ENCODE data around the gene MST1.
A peak's percentile ranks its signal among the peaks of the same experiment; 100 is the strongest.

Gene MST1

GRCh38 chr3:49717959-49718857 is 28.9 kb upstream of the MST1 start:
- no peak for DNase-seq

- no peak for DNase-seq
Observed at GRCh38 chr3:49717211-49717958, 28.1 kb upstream of the MST1 start.

- no peak for DNase-seq
Observed at GRCh38 chr3:49716691-49717210, 27.5 kb upstream of the MST1 start.

GRCh38 chr3:49716169-49716568 is 26.9 kb upstream of the MST1 start:
- DNase-seq = no peak

GRCh38 chr3:49715611-49716121 is 26.4 kb upstream of the MST1 start:
- no peak for DNase-seq

- DNase-seq = no peak
Observed at GRCh38 chr3:49714728-49715550, 25.7 kb upstream of the MST1 start.

- no peak for DNase-seq
Observed at GRCh38 chr3:49713336-49714105, 24.2 kb upstream of the MST1 start.

GRCh38 chr3:49712631-49713317 is 23.5 kb upstream of the MST1 start:
- peak; percentile 5 to 37 for DNase-seq

- no peak for DNase-seq
Observed at GRCh38 chr3:49712166-49712565, 22.9 kb upstream of the MST1 start.

- DNase-seq = no peak
Observed at GRCh38 chr3:49711489-49711888, 22.2 kb upstream of the MST1 start.

- DNase-seq = no peak
Observed at GRCh38 chr3:49709852-49710251, 20.6 kb upstream of the MST1 start.

- no peak for DNase-seq
Observed at GRCh38 chr3:49707113-49707480, 17.8 kb upstream of the MST1 start.

- no peak for DNase-seq
Observed at GRCh38 chr3:49706456-49707112, 17.3 kb upstream of the MST1 start.

GRCh38 chr3:49705390-49705960 is 16.2 kb upstream of the MST1 start:
- no peak for DNase-seq

GRCh38 chr3:49704629-49705028 is 15.4 kb upstream of the MST1 start:
- DNase-seq = no peak

- DNase-seq = no peak
Observed at GRCh38 chr3:49703956-49704355, 14.7 kb upstream of the MST1 start.

- DNase-seq = peak; percentile 71 to 73
Observed at GRCh38 chr3:49703443-49703927, 14.2 kb upstream of the MST1 start.

- no peak for DNase-seq
Observed at GRCh38 chr3:49702672-49703071, 13.4 kb upstream of the MST1 start.

- peak in 1 of 2 experiments; percentile 42 for DNase-seq
Observed at GRCh38 chr3:49701388-49702077, 12.3 kb upstream of the MST1 start.
